ENCODE results near the gene MAP7D3. TPM values are rescaled to one million over a fixed set of nuclear protein-coding genes. Genes with fewer than 3 reads are reported as not detected.

The MAP7D3 gene
- total RNA-seq, 1 experiment from 2014 or later, result 18.0 TPM

DNA sequence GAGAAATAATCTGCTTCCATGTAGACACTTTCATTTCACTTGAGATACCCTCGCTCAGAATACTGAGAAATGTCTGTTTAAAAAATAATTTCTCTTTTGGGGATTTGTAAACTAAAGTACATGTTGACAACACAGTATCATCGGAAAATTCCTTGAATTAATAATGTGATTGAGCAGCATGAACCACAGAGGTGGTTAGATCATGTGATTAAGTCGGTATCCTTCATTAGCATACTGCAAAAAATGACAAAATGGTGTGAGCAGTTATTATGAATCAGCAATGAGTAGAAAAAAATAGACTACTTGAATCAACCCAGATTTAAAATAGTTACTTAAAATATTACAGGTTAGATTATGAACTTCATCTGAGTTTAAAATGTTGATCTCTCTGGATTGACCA is 14.1 kb downstream of the MAP7D3 start:
- H3K36me3 Mint-ChIP-seq (ENCODE audit: insufficient read depth, unreplicated experiment), result peaks cover 35% of the 10 kb centered on the region
- ChIA-PET CTCF (interaction anchor here (1.1 kb wide), 1 partner anchor 209 kb away, joined by 3 read pairs; no protein-coding TSS in a partner anchor), POLR2A (no interaction called here)
- BruUV-seq (replicated peaks), result no TSS peak
- H3K27ac Mint-ChIP-seq (ENCODE audit: low read depth, unreplicated experiment), result no peak overlapping the region
- DNase-seq (ENCODE audit: unreplicated experiment), result no peak
- intact Hi-C loops (cut with micrococcal nuclease), result no loop called here
- TF ChIP-seq, protein P1, sequence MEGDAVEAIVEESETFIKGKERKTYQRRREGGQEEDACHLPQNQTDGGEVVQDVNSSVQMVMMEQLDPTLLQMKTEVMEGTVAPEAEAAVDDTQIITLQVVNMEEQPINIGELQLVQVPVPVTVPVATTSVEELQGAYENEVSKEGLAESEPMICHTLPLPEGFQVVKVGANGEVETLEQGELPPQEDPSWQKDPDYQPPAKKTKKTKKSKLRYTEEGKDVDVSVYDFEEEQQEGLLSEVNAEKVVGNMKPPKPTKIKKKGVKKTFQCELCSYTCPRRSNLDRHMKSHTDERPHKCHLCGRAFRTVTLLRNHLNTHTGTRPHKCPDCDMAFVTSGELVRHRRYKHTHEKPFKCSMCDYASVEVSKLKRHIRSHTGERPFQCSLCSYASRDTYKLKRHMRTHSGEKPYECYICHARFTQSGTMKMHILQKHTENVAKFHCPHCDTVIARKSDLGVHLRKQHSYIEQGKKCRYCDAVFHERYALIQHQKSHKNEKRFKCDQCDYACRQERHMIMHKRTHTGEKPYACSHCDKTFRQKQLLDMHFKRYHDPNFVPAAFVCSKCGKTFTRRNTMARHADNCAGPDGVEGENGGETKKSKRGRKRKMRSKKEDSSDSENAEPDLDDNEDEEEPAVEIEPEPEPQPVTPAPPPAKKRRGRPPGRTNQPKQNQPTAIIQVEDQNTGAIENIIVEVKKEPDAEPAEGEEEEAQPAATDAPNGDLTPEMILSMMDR (IDR thresholded peaks at IDR 0.05; ENCODE audit: unreplicated experiment), result no peak
- H3K4me1 Mint-ChIP-seq (ENCODE audit: insufficient read depth, unreplicated experiment), result no peaks in the 10 kb centered on the region
- no peaks in the 10 kb centered on the region for H3K9me3 Mint-ChIP-seq (ENCODE audit: unreplicated experiment)
- H3K4me3 Mint-ChIP-seq (ENCODE audit: unreplicated experiment), result no peak overlapping the region
- peaks cover 35% of the 10 kb centered on the region for H3K27me3 Mint-ChIP-seq (ENCODE audit: insufficient read depth, unreplicated experiment)

DNA sequence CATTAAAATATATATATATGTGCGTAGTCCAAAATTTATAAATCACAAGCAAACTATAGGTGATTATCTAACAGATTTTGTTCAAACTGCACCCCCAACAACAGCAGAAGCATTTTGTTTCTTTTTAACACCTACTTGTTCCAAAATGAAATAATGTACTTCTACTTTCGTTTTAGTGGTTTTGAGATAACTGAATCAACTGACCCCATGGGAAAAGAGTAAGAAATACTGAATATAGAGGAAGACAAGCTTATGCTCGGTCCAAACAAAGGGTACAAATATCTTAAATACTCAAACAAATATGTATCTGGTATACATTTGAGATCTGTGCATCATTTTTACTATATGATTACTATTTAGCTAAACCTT is 22.4 kb downstream of the MAP7D3 start:
- ChIA-PET CTCF (no interaction called here), POLR2A (interaction anchor here (0.7 kb wide), 1 partner anchor 503 kb away, joined by 3 read pairs; no protein-coding TSS in a partner anchor)
- Mint-ChIP-seq H3K4me1 (ENCODE audit: insufficient read depth, unreplicated experiment) (no peaks in the 10 kb centered on the region), H3K27ac (ENCODE audit: low read depth, unreplicated experiment) (no peak overlapping the region), H3K36me3 (ENCODE audit: insufficient read depth, unreplicated experiment) (peaks cover 70% of the 10 kb centered on the region), H3K4me3 (ENCODE audit: unreplicated experiment) (no peak overlapping the region), H3K9me3 (ENCODE audit: unreplicated experiment) (no peaks in the 10 kb centered on the region), H3K27me3 (ENCODE audit: insufficient read depth, unreplicated experiment) (peaks cover 66% of the 10 kb centered on the region)
- intact Hi-C loops (cut with micrococcal nuclease), result no loop called here
- no peak for DNase-seq (ENCODE audit: unreplicated experiment)
- no TSS peak for BruUV-seq (replicated peaks)
- TF ChIP-seq, protein P1 (IDR thresholded peaks at IDR 0.05; ENCODE audit: unreplicated experiment), result no peak

DNA sequence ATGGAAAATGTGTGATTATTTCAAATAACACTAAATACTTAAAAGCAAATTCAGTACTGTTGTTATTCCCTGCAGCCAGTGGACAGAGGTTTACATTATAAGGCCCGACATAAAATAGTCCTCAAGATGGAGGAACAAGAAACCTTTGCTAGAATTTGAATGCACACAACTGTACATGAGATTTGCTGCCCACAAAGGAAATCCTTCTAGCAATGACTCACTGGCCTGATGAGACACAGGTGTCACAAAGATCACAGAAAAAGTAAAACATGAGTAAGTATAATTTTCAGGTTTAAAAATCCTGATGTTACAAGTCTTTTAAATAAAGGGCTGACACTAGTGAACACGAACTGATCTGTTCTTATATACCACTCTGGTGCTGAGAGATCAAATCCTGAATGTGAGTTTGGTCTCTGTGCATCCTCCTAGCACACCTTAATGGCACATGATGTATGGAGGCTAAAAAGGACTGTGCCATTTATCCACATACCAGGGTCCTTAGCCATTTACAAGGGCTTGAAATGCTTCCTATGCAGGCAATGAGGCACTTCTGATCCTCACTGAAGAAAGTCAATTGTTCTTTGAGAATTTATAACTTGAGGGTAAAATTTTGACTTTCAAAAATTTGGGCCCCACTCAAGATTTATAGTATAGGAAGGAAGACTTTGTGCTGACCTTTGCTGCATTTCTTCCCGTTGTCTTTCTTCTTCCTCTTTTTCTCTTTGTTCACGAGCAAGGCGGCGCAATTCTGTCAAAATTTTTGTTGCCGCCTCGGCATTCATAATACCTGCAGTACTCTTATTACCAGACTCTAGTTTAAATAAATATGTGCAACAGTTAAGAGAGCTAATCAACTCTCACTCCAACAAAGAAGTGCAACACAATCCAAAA is 23.0 kb downstream of the MAP7D3 start:
- Mint-ChIP-seq H3K27ac (ENCODE audit: low read depth, unreplicated experiment) (no peak overlapping the region), H3K4me1 (ENCODE audit: insufficient read depth, unreplicated experiment) (no peaks in the 10 kb centered on the region), H3K36me3 (ENCODE audit: insufficient read depth, unreplicated experiment) (peaks cover 70% of the 10 kb centered on the region), H3K9me3 (ENCODE audit: unreplicated experiment) (no peaks in the 10 kb centered on the region), H3K27me3 (ENCODE audit: insufficient read depth, unreplicated experiment) (peaks cover 60% of the 10 kb centered on the region), H3K4me3 (ENCODE audit: unreplicated experiment) (no peak overlapping the region)
- POLR2A ChIA-PET, result no interaction called here
- BruUV-seq (replicated peaks), result no TSS peak
- CTCF ChIA-PET, result no interaction called here
- DNase-seq (ENCODE audit: unreplicated experiment), result no peak
- TF ChIP-seq, protein P1 (IDR thresholded peaks at IDR 0.05; ENCODE audit: unreplicated experiment), result no peak
- intact Hi-C loops (cut with micrococcal nuclease), result no loop called here

DNA sequence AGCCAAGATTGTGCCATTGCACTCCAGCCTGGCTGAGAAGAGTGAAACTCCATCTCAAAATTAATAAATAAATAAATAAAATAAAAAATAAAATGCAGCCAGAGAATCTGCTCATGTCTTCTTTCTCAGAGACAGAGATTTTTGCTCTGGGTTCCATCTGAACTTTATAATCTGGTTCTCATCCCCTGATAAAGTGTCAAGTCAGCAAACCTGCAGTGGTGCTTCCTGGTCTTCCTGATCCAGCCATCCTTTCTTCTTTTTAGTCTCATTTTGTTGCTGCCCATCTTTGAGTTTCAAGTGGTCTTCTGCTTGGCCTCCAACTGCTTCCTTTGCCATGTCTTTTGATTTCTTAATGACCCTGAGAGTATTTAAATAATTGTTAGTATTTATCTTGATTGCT is 24.1 kb downstream of the MAP7D3 start:
- Mint-ChIP-seq H3K4me3 (ENCODE audit: unreplicated experiment) (no peak overlapping the region), H3K36me3 (ENCODE audit: insufficient read depth, unreplicated experiment) (peaks cover 77% of the 10 kb centered on the region), H3K27me3 (ENCODE audit: insufficient read depth, unreplicated experiment) (peaks cover 61% of the 10 kb centered on the region), H3K9me3 (ENCODE audit: unreplicated experiment) (no peaks in the 10 kb centered on the region), H3K4me1 (ENCODE audit: insufficient read depth, unreplicated experiment) (no peaks in the 10 kb centered on the region), H3K27ac (ENCODE audit: low read depth, unreplicated experiment) (no peak overlapping the region)
- POLR2A ChIA-PET, result no interaction called here
- intact Hi-C loops (cut with micrococcal nuclease), result no loop called here
- no peak for DNase-seq (ENCODE audit: unreplicated experiment)
- BruUV-seq (replicated peaks), result no TSS peak
- CTCF ChIA-PET, result interaction anchor here (1.5 kb wide), 1 partner anchor 41 kb away, joined by 6 read pairs; no protein-coding TSS in a partner anchor
- TF ChIP-seq, protein P1 (IDR thresholded peaks at IDR 0.05; ENCODE audit: unreplicated experiment), result no peak
